T-helper 1 cell (primary cell): ENCODE measurements around the gene BEST1.
"Not testable (repeated sequence)": the region's sequence is repeated elsewhere in the genome, so short reads cannot be mapped to it uniquely, and the experiment has no call there.

ENCODE experiments used
- DNase-seq, 5 donors: peaks; one replicate each; pipeline ENCODE4 v3.0.0-alpha.2; 2012 to 2020

The BEST1 gene

DNA sequence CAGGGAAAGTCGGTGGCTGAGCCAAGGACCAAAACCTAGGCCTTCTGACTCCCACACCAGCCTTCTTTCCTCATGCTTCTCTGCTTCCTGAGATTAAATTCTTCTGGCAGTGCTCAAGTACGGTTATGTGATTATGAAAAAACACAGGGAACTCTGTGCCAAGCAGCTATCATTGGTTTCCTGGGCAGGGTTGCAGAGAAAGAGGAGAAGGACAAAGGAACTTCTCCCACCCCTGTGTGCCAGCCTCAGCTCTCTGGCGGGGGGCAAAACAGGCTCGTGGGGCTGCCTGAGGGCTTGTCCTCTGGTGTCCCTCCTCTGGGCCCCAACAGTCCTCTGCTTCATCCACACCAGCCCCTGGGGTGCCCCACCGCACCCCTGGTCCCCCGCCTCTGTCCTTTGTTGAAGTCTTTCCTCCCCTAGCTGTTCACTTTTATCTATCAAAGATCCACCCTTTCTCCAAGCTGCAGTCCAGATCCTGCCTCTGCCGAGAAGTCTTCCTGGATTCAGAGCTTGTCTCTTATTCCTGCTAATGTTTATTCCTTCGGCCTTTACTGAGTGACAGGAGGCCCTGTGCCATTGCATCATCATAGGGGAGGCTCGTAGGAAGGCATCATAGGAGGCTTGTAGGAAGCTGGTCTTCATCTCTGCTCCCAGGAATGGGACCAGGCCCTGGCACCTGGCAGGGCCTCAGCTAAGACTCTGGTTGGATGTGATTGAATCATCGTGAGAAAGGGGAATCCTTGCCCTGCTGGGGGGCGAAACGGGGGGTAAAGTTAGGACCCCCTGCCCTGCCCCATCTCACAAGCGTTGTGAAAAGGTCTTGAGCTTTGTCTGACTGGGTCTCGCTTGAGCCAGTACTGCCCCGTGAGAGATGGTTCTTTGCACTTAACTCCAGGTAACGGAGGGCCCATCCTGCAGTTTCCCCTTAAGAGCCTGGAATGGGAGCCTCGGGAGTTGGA, 28.8 kb downstream of the BEST1 start:
- DNase-seq, result no peak

DNA sequence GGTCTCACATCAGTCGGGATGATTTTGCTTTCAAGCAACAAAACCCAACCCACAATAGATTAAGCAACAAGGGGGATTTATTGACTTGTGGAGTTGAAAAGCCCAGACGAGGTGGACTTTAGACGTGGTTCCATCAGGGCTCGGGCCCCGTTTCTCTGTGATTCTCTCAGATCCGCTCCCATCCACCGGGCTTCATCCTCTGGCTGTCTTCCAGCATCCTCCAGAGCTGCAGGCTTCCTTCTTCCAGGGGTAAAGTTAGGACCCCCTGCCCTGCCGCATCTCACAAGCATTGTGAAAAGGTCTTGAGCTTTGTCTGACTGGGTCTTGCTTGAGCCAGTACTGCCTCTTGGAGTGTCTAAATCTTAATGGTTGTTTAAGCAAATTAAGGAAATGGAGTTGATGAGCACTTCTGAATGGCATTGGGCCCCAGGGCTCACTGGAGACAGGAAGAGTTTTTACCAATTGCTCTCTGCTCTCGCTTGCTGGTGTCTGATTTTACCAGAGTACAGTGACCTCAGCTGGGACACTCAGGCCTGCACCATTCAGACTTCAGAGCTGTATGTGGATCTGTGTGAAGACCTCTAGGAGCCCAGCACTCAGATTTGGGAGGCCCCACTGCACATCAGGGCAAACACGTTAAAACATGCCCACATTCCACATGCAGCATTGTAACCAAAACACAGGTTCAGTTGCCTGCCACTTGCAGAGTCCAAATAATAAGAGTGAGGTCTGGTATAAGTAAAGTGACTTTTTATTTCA, 30.8 kb downstream of the BEST1 start:
- no peak for DNase-seq

GRCh38 chr11:61983419-61983818, 33.3 kb downstream of the BEST1 start:
- no peak for DNase-seq

- DNase-seq, result no peak
Observed at GRCh38 chr11:61985869-61986268, 35.7 kb downstream of the BEST1 start.

DNA sequence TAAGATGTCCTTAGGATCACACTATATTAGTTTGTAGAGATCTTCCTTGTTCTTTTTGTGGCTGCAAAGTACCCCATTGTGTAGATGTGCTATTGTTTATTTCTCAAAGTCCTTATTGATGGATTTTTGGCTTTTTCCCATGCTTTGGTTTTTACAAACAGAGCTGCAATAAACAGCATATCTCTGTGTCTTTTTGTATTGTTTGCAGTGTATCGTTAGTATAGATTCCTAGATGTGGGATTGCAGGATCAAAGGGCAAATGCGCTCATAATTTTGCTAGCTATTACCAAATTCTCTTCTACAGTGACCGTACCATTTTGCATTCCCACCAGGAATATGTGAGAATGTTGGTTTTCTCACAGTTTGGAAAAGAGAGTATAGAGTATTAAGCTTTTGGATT, 44.8 kb downstream of the BEST1 start:
- no peak for DNase-seq

DNA sequence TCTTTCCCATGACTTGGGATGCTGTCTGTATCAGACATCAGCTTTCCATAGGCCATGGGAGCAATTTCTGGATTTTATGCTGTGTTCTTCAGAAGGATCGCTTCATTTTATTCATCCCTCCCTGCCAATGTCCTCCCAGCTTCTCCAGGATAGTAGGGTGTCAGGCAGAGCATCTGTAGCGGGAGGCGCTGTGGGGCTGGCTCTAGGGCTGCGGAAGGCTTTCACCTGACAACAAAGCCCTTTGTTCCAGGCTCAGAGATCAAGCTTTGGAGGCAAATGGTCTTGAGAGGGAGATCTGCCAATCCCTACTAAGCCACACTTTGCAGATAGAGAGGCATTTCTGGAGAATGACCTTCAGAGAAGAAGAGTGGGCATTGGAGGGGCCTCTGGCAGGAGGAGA, 46.8 kb downstream of the BEST1 start:
- DNase-seq, result no peak

- DNase-seq, result no peak
Observed at GRCh38 chr11:61999141-61999975, 49.2 kb downstream of the BEST1 start.

GRCh38 chr11:62000539-62001446, 50.6 kb downstream of the BEST1 start:
- no peak for DNase-seq

- no peak for DNase-seq
Observed at GRCh38 chr11:62001450-62002191, 51.5 kb downstream of the BEST1 start.

- DNase-seq, result not testable (repeated sequence)
Observed at GRCh38 chr11:62002283-62002682, 52.1 kb downstream of the BEST1 start.

- no peak for DNase-seq
Observed at GRCh38 chr11:62004473-62004872, 54.3 kb downstream of the BEST1 start.

- DNase-seq, result no peak
Observed at GRCh38 chr11:62008193-62008592, 58.0 kb downstream of the BEST1 start.

- no peak for DNase-seq
Observed at GRCh38 chr11:62010935-62011528, 60.9 kb downstream of the BEST1 start.

GRCh38 chr11:62011881-62012280, 61.7 kb downstream of the BEST1 start:
- DNase-seq, result no peak

DNA sequence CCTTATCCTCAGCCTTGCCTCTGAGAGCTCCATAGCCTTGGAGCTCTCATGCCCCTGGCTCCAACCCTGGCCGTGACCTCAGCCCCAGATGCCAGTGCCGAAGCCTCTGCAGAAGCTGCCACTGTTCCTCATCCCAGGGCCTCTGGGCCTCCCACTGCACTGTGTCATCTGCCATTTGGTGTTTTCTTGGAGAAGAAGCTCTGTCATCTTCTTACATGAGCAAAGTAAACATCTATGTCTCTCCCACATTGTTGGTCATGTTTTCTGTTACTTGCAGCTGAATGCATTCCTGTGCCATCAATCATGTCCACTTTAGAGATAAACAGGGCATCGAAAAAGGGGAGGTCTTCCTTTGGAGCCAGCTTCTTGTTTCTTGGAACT, 62.3 kb downstream of the BEST1 start:
- no peak for DNase-seq

GRCh38 chr11:62012832-62013461, 62.8 kb downstream of the BEST1 start:
- no peak for DNase-seq
